IPS-11a (cell line): ENCODE measurements around the gene COL15A1.
"Not testable (repeated sequence)": the region's sequence is repeated elsewhere in the genome, so short reads cannot be mapped to it uniquely, and the experiment has no call there.

Source experiments
- H3K4me3 ChIP-seq: one replicate; pipeline ENCODE4 v1.5.1; 2013; ENCODE audit warnings: low read depth, low read length, control low read depth

COL15A1 gene

DNA sequence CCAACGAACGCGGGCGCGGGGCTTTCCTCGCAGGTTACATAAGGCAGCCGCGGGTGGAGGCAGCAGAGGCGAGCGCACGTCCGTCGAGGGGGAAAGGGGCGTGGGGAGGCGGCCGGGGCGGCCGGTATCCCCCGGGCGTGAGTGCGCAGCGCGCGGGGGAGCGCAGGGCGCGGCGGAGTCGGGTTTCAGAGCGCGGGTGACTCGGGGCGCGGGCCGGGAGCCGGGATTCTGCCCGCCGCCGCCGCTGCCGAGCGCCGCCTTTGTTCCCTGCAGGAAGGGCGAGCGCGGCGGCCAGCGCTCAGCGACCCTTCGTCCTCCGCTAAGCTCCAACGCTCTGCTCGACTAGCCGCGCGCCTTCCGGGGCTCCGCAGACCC lies at the start of gene COL15A1:
Gene COL15A1 (plus strand): TSS at position 226 of the 375 bp plus-strand sequence. CDS start 155 bp downstream, outside the sequence.
- H3K4me3 ChIP-seq = peak within 1 kb of the TSS; percentile 53

DNA sequence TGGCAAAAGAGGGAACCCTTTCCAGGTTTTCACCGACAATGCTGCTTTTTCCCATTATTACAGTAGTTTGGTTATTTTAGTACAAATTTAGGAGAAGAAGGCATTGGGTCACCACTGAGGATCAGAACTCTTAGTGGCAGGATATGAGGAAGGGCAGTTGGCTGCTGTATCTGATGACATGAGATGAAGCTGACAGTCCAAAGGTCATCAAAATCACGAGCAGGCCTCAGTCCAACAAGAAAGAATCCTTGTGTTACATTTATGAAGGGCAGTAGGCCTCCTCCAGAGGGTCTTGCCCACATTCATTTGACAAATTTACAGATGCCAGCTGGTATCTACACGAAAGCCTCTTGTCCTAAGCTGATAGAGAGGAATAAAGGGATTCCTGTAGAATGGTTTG lies 49.5 kb upstream of the COL15A1 start:
- no peak overlapping the region for H3K4me3 ChIP-seq

DNA sequence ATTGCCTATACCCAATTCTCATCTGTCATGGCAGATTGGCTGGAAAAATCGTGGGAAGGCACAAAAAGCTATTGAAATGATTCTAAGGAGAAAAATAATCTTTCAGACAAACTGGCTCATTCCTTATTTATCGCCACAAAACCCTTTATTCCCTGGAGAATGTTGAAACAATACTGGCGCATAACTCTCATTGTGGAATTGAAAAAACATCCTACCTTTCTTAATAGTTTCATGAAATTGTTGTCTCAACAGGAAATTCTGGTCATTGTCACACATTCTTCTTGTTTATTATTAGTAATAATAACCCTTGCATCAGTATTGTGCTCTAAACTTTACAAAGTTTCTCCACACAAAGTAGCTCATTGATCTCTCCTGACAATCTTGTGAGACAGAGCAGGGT lies 48.9 kb upstream of the COL15A1 start:
- no peak overlapping the region for H3K4me3 ChIP-seq

- H3K4me3 ChIP-seq = no peak overlapping the region
These were observed 47.1 kb upstream of the COL15A1 start for GRCh38 chr9:98896632-98897031.

- H3K4me3 ChIP-seq = no peak overlapping the region
These were observed 46.0 kb upstream of the COL15A1 start for GRCh38 chr9:98897745-98898144.

DNA sequence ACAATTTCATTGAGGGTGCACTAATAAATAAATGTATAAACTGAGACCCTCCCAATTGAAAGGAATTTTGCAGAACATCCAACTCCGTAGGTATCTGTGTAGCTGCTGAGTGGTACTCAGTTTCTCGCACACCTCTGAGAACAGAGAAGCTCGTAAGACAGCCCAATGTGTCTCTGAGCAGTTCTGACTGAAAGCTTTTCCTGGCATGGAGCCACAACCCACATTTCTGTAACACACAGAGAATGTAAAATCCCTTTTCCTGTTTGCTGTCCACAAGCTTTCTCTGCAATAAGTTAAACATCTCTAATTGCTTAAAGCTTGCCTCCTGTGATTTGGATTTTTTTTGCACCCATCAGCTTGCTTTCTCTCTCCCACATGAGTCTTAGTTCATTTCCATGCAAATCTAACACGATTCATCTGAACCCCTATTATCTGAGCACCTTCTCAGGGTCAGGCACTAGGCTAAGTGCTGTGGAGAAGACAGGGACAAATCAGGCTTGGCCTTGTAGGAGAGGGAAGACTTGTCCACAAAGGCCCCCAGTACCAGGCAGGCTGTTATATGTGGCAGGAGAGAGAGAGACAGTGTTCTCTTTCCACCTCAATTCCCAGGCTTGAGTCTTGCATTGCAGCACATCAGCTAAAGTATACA lies 44.2 kb upstream of the COL15A1 start:
- H3K4me3 ChIP-seq = no peak overlapping the region

GRCh38 chr9:98900244-98900643 lies 43.5 kb upstream of the COL15A1 start:
- H3K4me3 ChIP-seq = no peak overlapping the region

DNA sequence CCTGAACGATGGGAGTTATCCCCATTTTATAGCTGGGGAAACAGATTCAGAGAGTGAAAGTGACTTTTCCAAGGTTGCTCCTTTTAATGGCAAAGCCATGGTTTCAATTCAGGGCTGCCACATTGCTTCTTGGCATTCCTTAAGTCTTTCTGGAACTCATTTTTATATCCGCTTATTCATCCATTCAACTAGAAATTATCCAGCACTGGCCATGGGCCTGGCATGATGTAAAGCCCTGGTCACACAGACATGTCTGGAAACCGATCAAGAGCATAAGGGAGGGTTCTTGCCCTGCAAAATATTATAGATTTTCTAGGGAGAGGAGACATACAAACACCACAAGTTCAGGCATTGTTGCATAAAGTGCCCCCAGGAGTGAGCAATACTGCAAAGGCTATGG lies 43.0 kb upstream of the COL15A1 start:
- no peak overlapping the region for H3K4me3 ChIP-seq

- H3K4me3 ChIP-seq = not testable (repeated sequence)
These were observed 41.9 kb upstream of the COL15A1 start for GRCh38 chr9:98901843-98902242.

DNA sequence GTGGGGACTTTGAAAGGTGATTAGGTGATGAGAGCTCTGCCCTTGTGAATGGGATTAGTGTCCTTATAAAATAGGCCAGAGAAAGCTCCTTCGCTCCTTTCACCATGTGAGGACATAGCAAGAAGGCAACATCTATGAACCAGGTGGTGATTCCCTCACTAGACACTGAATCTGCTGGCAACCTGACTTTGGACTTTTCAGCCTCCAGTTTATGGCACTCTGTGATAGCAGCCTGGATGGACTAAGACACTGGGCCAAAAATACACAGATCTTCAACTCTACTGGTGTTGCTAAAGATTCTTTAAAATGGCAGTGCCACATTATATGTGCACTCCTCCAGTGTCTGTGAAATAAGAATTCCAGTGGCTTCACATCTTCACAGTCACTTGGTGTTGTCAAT lies 41.2 kb upstream of the COL15A1 start:
- no peak overlapping the region for H3K4me3 ChIP-seq

DNA sequence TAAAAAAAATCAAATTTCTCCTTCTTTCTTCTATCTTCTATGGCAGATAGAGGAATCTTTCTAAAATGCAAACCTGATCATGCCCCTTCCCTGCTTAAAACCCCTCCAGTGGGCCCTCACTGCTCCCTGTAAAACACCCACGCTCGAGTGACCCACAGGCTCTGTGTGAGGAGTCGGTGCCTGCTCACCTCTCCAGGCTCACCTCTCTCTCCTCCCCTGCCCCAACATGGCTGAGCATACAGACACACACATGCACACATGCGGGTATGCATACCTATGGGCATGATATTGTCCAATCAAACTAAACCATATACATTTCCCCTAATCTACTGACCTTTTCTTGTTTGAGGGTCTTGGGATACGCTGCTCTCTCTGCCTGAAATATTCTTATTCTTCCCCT lies 40.8 kb upstream of the COL15A1 start:
- H3K4me3 ChIP-seq = no peak overlapping the region

DNA sequence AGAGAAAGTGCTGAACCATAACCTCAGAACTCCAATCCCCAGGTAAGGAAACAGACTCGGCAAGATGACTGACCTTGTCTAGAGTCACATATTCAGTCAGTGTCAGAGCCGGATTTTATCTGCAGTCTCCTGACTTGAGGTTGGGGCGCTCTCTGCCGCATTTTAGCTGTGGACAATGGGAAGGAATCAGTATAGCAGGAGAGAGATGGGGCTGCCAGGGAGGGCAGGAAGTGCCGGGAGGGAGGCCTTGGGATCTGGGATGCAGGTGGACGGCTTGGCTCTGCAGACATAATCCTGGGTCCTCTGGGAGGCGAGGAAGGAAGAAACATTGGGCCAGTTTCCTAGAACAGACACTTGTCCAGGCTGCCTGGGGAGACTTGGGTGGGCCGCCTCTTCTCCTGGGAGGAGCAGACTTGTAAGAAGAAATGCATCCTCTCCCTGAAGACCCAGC lies 39.7 kb upstream of the COL15A1 start:
- no peak overlapping the region for H3K4me3 ChIP-seq

GRCh38 chr9:98905015-98905414 lies 38.7 kb upstream of the COL15A1 start:
- no peak overlapping the region for H3K4me3 ChIP-seq

GRCh38 chr9:98906273-98907040 lies 37.2 kb upstream of the COL15A1 start:
- H3K4me3 ChIP-seq = no peak overlapping the region

DNA sequence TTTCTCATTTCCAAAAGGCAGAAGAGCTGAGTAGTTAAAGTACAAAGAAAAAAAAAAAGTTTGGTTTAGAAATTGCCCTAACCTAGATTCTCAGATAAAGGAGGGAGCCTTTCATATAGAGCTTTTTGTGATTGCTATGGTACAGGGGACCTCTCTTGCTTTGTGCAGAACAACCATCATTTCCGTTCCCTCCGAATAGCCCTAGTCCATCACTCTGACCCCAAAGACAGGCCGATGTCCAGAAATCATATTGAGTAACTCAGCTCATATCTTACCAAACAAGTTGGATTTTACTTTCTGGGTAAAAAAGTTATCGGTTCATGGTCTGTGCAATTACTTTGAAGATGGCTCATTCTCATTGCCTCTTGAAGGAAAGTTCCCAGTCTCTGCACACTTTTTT lies 36.7 kb upstream of the COL15A1 start:
- H3K4me3 ChIP-seq = no peak overlapping the region

- H3K4me3 ChIP-seq = no peak overlapping the region
These were observed 34.6 kb upstream of the COL15A1 start for GRCh38 chr9:98908897-98909634.

GRCh38 chr9:98909935-98910334 lies 33.8 kb upstream of the COL15A1 start:
- H3K4me3 ChIP-seq = no peak overlapping the region

- no peak overlapping the region for H3K4me3 ChIP-seq
These were observed 32.7 kb upstream of the COL15A1 start for GRCh38 chr9:98911042-98911441.

DNA sequence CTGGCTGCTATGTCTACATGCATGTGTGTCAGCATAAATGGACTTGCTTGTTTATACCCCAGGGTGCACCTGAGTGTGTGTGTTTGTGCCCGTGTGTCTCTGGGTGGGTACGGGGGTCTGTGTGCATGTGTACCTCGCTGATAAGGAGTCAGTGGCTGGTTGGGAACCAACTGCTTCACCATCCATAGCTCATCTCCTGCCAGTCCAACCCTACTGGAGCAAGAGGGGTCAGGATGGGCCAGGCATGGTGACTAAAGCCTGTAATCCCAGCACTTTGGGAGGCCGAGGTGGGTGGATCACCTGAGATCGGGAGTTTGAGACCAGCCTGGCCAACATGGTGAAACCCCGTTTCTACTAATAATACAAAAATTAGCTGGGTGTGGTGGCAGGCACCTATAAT lies 32.0 kb upstream of the COL15A1 start:
- H3K4me3 ChIP-seq = not testable (repeated sequence)

DNA sequence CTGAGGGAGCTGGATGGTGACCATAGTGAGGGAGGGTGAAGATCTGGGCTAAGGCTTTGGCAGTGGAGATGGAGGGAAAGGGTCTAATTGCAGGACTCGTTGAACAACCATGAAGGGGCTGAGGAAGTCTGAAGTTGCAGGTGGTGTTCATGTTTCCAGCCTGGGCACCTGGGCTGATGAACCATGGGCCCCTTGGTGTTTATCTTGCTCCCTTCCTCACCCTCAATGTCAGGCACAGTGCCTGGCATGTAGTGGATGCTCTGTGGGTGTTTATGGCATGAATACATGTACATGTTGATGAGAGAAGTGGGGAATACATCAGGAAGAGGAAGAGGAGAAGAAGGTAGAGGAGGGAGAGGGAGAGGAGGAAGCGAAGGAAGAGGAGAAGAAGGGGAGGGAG lies 31.3 kb upstream of the COL15A1 start:
- no peak overlapping the region for H3K4me3 ChIP-seq

- H3K4me3 ChIP-seq = no peak overlapping the region
These were observed 30.7 kb upstream of the COL15A1 start for GRCh38 chr9:98913044-98913443.

DNA sequence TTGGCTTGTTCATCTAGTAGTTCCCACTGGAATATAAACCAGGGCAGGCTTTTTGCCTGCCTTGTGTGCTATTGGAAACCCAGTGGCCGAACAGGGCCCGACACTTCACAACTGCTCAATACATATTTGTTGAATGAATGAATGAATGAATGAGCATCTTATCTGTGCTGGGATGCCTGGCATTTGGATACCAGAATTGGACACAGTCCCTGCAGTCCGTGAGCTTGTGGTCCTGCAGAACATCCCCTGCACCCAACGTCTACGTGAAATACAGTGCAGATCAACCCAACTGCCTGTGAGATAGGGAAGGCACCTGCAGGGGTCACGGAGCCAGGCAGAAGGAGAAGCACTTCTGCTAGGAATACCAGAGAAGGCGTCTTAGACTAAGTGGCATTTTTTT lies 30.0 kb upstream of the COL15A1 start:
- H3K4me3 ChIP-seq = no peak overlapping the region
